Measurements from ENCODE around the gene SLC25A3.

DNA sequence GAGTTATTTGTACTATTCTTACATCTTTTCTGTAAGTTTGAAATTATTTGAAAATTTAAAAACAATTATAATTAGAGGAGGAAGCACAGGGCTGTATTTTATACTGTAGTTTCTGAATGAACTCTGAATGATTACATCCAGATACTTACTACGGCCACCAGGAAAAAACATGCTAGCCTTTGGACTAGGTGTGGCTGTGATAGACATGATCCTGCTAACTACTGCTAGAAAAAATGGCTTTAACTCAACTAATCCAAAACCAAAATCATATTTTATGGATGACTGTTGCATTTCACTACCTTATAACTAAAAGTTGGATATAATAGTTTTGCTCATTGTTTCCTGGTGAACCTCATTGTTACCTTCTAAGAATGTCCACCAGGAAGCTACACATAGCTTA is 15.1 kb upstream of the SLC25A3 start:
- TF ChIP-seq, protein P1, sequence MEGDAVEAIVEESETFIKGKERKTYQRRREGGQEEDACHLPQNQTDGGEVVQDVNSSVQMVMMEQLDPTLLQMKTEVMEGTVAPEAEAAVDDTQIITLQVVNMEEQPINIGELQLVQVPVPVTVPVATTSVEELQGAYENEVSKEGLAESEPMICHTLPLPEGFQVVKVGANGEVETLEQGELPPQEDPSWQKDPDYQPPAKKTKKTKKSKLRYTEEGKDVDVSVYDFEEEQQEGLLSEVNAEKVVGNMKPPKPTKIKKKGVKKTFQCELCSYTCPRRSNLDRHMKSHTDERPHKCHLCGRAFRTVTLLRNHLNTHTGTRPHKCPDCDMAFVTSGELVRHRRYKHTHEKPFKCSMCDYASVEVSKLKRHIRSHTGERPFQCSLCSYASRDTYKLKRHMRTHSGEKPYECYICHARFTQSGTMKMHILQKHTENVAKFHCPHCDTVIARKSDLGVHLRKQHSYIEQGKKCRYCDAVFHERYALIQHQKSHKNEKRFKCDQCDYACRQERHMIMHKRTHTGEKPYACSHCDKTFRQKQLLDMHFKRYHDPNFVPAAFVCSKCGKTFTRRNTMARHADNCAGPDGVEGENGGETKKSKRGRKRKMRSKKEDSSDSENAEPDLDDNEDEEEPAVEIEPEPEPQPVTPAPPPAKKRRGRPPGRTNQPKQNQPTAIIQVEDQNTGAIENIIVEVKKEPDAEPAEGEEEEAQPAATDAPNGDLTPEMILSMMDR (IDR thresholded peaks at IDR 0.05): no peak
- TF ChIP-seq EZH2phosphoT487 (IDR thresholded peaks at IDR 0.05): no peak
